ENCODE measurements around the gene CLDN9.

Gene CLDN9

DNA sequence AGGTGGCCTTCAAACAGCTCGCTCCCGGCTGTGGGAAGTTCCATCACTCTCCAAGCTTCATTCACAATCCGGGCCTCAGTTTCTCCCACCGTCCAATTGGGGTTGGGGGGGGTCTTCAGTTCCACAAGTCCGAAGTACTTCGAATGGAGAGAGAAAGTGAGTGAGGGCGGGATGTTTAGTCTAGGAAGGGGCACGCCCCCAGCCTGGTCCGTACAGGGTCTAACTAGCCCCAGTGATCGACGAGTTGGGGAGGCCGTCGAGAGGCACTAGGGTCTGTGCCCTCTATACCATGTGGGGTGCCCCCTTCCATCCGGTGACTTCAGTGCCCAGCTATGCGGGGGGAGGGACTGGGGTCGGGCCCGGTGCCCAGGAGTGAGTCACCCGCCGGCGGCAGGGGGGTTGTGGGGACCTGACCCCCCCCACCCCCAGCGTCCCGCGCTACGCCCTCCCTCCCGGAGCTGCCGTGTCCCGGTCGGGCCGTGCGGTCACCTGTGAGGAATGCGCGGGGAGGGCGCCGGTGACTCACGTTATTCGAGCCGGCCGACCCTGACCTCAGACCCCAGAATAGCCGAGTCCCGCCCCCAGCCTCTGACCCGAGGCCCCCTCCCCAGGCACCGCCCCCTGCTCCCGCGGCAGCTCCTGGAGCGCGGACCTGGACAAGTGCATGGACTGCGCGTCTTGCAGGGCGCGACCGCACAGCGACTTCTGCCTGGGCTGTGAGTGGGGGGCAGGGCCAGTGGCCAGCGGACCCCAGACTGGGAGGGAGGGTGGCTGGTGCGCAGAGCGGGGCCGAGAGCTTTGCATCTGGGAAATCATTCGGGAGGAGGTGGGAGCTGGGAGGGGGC, 8.1 kb downstream of the CLDN9 start (continued):
- TF ChIP-seq REST (tag by site-specific recombination; IDR thresholded peaks at IDR 0.05), result peak; percentile 11; the same call in 1 of the 2 replicates
- no peak for TF ChIP-seq ZNF677 (tag by site-specific recombination; IDR thresholded peaks at IDR 0.05)
- TF ChIP-seq ZBTB49 (tag by site-specific recombination; IDR thresholded peaks at IDR 0.05; ENCODE audit: low read depth), result no peak
- TF ChIP-seq GFI1B (tag by site-specific recombination; IDR thresholded peaks at IDR 0.05), result no peak
- peak; percentile 69 for TF ChIP-seq ZNF394 (tag by site-specific recombination; IDR thresholded peaks at IDR 0.05; ENCODE audit: borderline replicate concordance)
- no peak for TF ChIP-seq ZNF138 (tag by site-specific recombination; IDR thresholded peaks at IDR 0.05; ENCODE audit: borderline replicate concordance)
- TF ChIP-seq SETDB1 (IDR thresholded peaks at IDR 0.05; ENCODE audit: insufficient read length, low read length), result no peak
- no peak; the same call in 1 of the 2 replicates for TF ChIP-seq SP2 (tag by site-specific recombination; IDR thresholded peaks at IDR 0.05)
- TF ChIP-seq ZNF626 (tag by site-specific recombination; IDR thresholded peaks at IDR 0.05), result no peak
- peak; percentile 84 for TF ChIP-seq ZNF24 (tag by site-specific recombination; IDR thresholded peaks at IDR 0.05)
- no peak for TF ChIP-seq ZNF529 (tag by site-specific recombination; IDR thresholded peaks at IDR 0.05; ENCODE audit: insufficient replicate concordance)
- peak; percentile 98 for TF ChIP-seq GLIS1 (tag by site-specific recombination; IDR thresholded peaks at IDR 0.05)
- TF ChIP-seq, protein P1, sequence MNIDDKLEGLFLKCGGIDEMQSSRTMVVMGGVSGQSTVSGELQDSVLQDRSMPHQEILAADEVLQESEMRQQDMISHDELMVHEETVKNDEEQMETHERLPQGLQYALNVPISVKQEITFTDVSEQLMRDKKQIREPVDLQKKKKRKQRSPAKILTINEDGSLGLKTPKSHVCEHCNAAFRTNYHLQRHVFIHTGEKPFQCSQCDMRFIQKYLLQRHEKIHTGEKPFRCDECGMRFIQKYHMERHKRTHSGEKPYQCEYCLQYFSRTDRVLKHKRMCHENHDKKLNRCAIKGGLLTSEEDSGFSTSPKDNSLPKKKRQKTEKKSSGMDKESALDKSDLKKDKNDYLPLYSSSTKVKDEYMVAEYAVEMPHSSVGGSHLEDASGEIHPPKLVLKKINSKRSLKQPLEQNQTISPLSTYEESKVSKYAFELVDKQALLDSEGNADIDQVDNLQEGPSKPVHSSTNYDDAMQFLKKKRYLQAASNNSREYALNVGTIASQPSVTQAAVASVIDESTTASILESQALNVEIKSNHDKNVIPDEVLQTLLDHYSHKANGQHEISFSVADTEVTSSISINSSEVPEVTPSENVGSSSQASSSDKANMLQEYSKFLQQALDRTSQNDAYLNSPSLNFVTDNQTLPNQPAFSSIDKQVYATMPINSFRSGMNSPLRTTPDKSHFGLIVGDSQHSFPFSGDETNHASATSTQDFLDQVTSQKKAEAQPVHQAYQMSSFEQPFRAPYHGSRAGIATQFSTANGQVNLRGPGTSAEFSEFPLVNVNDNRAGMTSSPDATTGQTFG (tag by site-specific recombination; IDR thresholded peaks at IDR 0.05; ENCODE audit: borderline replicate concordance), result 0 out of 2 replicates have a peak, but pooled peaks have one; percentile 17
- TF ChIP-seq, protein P2, sequence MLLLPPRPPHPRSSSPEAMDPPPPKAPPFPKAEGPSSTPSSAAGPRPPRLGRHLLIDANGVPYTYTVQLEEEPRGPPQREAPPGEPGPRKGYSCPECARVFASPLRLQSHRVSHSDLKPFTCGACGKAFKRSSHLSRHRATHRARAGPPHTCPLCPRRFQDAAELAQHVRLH (tag by site-specific recombination; IDR thresholded peaks at IDR 0.05), result no peak
- TF ChIP-seq ATF2 (tag by site-specific recombination; IDR thresholded peaks at IDR 0.05; ENCODE audit: low read depth), result peak; percentile 74
- peak; percentile 90 for TF ChIP-seq BCL11B (tag by site-specific recombination; IDR thresholded peaks at IDR 0.05; ENCODE audit: low read depth)
- TF ChIP-seq ZNF416 (tag by site-specific recombination; IDR thresholded peaks at IDR 0.05), result no peak
- no peak for TF ChIP-seq ZNF658 (tag by site-specific recombination; IDR thresholded peaks at IDR 0.05)
- TF ChIP-seq GLI4 (tag by site-specific recombination; IDR thresholded peaks at IDR 0.05), result no peak
- TF ChIP-seq PBX3 (CRISPR knock-in tag; IDR thresholded peaks at IDR 0.05), result 0 out of 2 replicates have a peak, but pooled peaks have one; percentile 37
- no peak for TF ChIP-seq HOXC10 (CRISPR knock-in tag; IDR thresholded peaks at IDR 0.05)
- TF ChIP-seq MYNN (tag by site-specific recombination; IDR thresholded peaks at IDR 0.05; ENCODE audit: borderline replicate concordance), result no peak
- no peak for TF ChIP-seq ZNF169 (tag by site-specific recombination; IDR thresholded peaks at IDR 0.05)
- TF ChIP-seq ZSCAN4 (tag by site-specific recombination; IDR thresholded peaks at IDR 0.05), result peak; percentile 19; the same call in 1 of the 2 replicates

All from HEK293 (cell line).